ENCODE measurements around the gene TRAF1.

GRCh38 chr9:120937596-120937995 is 11.0 kb upstream of the TRAF1 start:
- TF ChIP-seq POLR2A (IDR thresholded peaks at IDR 0.05) = no peak
- no peak for TF ChIP-seq CTCF (IDR thresholded peaks at IDR 0.05)
